GM21825 (cell line): ENCODE measurements around the gene EIF2S3.
"Not testable (repeated sequence)": the region's sequence is repeated elsewhere in the genome, so short reads cannot be mapped to it uniquely, and the experiment has no call there.

Experiments used
- ATAC-seq: cut with Tn5 transposase; IDR thresholded peaks from one replicate; pipeline ENCODE4 v1.9.1; 2021; ENCODE audit warnings: mild to moderate bottlenecking, moderate library complexity; ENCODE audit not compliant: unreplicated experiment

EIF2S3 gene

DNA sequence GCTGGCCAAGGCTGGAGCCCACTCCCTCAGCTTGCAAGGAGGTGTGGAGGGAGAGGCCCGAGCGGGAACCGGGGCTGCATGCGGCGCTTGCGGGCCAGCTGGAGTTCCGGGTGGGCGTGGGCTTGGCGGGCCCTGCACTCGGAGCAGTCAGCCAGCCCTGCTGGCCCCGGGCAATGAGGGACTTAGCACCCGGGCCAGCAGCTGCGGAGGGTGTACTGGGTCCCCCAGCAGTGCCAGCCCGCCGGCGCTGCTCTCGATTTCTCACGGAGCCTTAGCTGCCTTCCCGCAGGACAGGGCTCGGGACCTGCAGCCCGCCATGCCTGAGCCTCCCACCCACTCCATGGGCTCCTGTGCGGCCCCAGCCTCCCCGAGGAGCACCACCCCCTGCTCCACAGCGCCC, 5.1 kb upstream of the EIF2S3 start:
- ATAC-seq: not testable (repeated sequence)

DNA sequence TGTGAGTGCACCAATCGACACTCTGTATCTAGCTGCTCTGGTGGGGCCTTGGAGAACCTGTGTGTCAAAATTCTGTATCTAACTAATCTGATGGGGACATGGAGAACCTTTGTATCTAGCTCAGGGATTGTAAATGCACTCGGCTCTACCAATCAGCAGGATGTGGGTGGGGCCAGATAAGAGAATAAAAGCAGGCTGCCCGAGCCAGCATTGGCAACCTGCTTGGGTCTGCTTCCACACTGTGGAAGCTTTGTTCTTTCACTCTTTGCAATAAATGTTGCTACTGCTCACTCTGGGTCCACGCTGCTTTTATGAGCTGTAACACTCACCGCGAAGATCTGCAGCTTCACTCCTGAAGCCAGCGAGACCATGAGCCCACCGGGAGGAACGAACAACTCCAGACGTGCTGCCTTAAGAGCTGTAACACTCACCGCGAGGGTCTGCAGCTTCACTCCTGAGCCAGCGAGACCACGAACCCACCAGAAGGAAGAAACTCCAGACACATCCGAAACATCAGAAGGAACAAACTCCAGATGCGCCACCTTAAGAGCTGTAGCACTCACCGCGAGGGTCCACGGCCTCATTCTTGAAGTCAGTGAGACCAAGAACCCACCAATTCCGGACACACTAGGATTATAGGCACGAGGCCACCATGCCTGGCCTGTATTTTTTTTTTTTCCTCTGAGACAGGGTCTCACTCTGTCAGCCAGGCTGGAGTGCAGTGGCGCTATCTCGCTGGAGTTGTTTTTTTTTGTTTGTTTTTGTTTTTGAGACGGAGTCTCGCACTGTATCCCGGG, 4.0 kb upstream of the EIF2S3 start:
- not testable (repeated sequence) for ATAC-seq

DNA sequence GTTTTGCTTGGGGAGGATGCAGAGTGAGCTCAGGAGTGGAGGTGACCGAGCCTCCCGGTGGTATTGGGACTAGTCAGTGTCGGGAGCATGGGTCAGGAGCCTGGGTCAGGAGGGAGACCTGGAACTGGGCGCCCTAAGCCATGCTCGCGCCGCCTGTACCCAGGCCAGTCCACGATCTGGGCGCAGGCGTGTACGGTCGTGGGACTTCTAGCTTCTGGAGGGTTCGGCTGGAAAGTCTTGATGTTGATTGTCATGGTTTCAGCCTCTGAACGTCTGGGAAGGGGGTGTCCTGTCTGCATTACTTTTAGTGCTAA, 244 bp downstream of the EIF2S3 start:
- ATAC-seq: peak; percentile 19

GRCh38 chrX:24063488-24063887, 8.7 kb downstream of the EIF2S3 start:
- no peak for ATAC-seq

DNA sequence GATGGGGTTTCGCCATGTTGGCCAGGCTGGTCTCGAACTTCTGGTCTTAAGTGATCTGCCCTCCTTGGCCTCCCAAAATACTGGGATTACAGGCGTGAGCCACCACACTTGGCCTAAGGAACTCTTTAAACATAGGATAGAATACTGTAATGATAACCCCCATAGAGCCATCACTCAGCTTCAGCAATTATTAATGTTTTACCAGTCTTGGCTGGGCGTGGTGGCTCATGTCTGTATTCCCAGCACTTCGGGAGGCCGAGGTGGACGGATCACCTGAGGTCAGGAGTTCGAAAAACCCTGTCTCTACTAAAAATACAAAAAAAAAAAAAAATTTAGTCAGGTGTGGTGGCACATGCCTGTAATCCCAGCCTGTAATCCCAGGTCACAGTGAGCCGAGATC, 15.1 kb downstream of the EIF2S3 start:
- ATAC-seq: no peak

- ATAC-seq: no peak
Observed at GRCh38 chrX:24079411-24079810, 24.7 kb downstream of the EIF2S3 start.

GRCh38 chrX:24080245-24080644, 25.5 kb downstream of the EIF2S3 start:
- peak; percentile 22 for ATAC-seq

GRCh38 chrX:24080704-24081103, 25.9 kb downstream of the EIF2S3 start:
- peak; percentile 47 for ATAC-seq

- no peak for ATAC-seq
Observed at GRCh38 chrX:24081661-24082154, 27.0 kb downstream of the EIF2S3 start.

- ATAC-seq: no peak
Observed at GRCh38 chrX:24082447-24082846, 27.7 kb downstream of the EIF2S3 start.

- no peak for ATAC-seq
Observed at GRCh38 chrX:24085101-24085500, 30.3 kb downstream of the EIF2S3 start.

- ATAC-seq: no peak
Observed at GRCh38 chrX:24090300-24091200, 35.8 kb downstream of the EIF2S3 start.

DNA sequence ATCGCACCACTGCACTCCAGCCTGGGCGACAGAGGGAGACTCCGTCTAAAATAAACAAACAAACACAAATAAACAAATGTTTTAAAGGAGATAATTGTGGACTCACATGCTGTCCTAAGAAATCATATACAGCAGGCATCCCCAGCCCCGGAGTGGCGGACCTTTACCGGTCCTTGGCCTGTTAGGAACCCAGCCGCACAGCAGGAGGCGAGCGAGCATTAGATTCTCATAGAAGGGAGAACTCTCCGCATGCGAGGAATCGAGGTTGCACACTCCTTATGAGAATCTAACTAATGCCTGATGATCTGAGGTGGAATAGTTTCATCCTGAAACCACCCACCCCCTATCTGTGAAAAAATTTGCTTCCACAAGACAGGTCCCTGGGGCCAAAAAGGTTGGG, 39.0 kb downstream of the EIF2S3 start:
- ATAC-seq: no peak

DNA sequence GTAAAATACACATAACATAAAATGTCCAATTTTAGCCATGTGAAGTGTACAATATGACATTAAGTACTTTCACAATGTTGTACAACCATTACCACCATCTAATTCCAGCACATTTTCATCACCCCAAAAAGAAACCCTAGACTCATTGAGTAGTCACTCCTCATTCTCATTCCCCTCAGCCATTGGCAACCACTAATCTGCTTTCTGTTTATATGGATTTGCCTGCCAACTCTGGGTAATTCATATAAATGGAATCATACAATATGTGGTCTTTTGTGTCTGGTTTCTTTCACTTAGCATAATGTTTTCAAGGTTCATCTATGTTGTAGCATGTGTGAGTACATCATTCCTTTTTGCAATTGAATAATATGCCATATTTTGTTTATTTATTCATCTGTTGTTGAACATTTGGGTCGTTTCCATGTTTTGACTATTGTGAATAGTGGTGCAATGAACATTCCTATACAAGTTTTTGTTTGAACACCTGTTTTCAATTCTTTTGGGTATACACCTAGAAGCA, 43.0 kb downstream of the EIF2S3 start:
- no peak for ATAC-seq

DNA sequence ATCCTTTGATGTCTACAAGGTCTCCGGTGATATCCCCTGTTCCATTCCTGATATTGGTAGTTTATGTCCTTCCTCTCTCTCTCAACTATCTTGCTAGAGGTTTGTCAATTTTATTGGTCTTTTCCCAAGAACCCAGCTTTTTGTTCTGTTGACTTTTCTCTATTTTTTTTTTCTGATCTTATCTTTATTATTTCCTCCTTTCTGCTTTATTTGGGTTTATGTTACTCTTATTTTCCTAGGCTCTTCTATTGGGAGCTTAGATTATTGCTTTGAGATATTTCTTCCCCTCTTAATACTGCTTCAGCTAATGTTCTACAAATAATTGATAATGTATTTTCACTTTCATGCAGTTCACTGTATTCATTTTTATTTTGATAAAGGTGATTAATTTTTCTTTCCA, 44.2 kb downstream of the EIF2S3 start:
- ATAC-seq: no peak

- ATAC-seq: no peak
Observed at GRCh38 chrX:24099394-24099793, 44.6 kb downstream of the EIF2S3 start.

DNA sequence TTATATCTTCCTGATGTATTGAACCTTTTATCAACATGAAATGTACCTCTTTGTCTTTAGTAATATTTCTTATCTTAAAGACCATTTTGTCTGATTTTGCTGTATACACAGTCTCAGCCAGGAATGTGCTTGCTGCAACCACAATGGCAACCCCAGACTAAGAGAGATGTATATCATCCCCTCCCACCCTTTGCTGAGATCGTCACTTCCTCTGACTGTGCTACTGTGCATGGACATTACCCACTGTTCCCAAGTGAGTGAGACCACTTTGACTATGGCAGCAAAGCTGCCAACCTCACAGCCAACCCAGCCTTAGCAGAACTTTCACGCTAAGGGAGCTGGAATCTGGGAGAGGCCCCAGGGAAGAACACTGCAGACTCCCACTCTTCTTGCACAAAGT, 46.0 kb downstream of the EIF2S3 start:
- ATAC-seq: no peak

GRCh38 chrX:24110069-24110468, 55.3 kb downstream of the EIF2S3 start:
- ATAC-seq: no peak

DNA sequence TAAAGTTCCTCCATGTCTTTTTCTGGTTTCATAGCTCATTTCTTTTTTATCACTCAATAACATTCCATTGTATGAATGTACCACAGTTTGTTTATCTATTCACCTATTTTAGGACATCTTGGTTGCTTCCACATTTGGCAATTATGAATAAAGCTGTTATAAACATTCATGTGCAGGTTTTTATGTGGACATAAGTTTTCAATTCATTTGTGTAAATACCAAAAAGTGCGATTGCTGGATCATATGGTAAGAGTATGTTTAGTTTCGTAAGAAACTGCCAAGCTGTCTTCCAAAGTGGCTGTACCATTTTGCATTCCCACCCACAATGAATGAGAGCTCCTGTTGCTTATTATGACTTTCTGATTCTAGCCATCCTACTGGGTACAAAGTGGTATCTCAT, 58.4 kb downstream of the EIF2S3 start:
- no peak for ATAC-seq

GRCh38 chrX:24117258-24117657, 62.5 kb downstream of the EIF2S3 start:
- ATAC-seq: no peak

DNA sequence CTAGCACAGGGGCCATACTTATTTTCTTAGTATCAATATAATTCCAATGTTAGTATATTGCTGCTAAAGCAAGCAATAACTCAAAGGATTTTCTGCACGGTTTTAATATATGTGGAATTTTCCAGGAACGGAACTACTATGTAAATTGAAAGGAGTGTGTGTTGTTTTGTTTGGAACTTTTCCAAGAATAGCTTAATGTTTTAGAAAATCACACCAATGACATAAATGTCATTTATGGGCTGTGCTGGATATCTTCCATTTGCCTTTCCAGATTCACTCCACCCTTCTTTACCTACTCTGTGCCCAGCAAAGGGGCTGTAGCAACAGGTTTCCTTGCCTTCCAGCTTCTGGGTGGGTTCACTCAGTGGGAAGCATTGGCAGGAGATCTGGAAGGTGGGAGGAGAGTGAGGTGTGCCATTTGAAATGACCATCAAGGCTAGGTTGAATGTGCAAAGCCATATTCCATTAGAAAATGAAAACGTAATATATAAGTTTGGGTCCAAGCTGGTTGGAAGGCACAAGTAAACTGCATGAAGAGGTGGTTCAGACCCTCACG, 69.6 kb downstream of the EIF2S3 start:
- ATAC-seq: no peak
